ENCODE measurements around the gene UTRN. TPM values are rescaled to one million over a fixed set of nuclear protein-coding genes. Genes with fewer than 3 reads are reported as not detected.

Gene UTRN
- total and polyA plus RNA-seq, 9 donors, result 40.8 to 110 (median 61.4) TPM

- no peak overlapping the region for H3K27ac ChIP-seq (ENCODE audit: low read length)
- H3K4me1 ChIP-seq (ENCODE audit: control insufficient read depth, insufficient read depth, low read length), result peaks cover 9% of the 10 kb centered on the region
- no peaks in the 10 kb centered on the region for H3K27me3 ChIP-seq (ENCODE audit: control insufficient read depth, insufficient read depth, low read length)
- no peak overlapping the region for H3K4me3 ChIP-seq (ENCODE audit: low read length)
- H3K9me3 ChIP-seq (replicated peaks; ENCODE audit: control insufficient read depth, low read depth, low read length), result no peaks in the 10 kb centered on the region
- no peak for DNase-seq
- no peaks in the 10 kb centered on the region for H3K36me3 ChIP-seq (ENCODE audit: control insufficient read depth, insufficient read depth, low read length)
- 95% methylated on average over 6 of the region's 12 CpGs for WGBS (ENCODE audit: insufficient coverage)
These were observed 36.9 kb downstream of the UTRN start for GRCh38 chr6:144321839-144322591.

- Histone ChIP-seq H3K9me3 (replicated peaks; ENCODE audit: control insufficient read depth, low read depth, low read length) (no peaks in the 10 kb centered on the region), H3K27ac (ENCODE audit: low read length) (no peak overlapping the region), H3K4me1 (ENCODE audit: control insufficient read depth, insufficient read depth, low read length) (peaks cover 13% of the 10 kb centered on the region), H3K4me3 (ENCODE audit: low read length) (no peak overlapping the region), H3K27me3 (ENCODE audit: control insufficient read depth, insufficient read depth, low read length) (no peaks in the 10 kb centered on the region), H3K36me3 (ENCODE audit: control insufficient read depth, insufficient read depth, low read length) (no peaks in the 10 kb centered on the region)
- WGBS (ENCODE audit: insufficient coverage), result no CpG with 5 or more reads among the region's 1 CpG
- no peak for DNase-seq
These were observed 40.1 kb downstream of the UTRN start for GRCh38 chr6:144325232-144325631.

- WGBS (ENCODE audit: insufficient coverage), result no CpG with 5 or more reads among the region's 4 CpGs
- H3K27ac ChIP-seq (ENCODE audit: low read length), result peak overlapping the region; percentile 44
- no peak for DNase-seq
- no peak overlapping the region for H3K4me3 ChIP-seq (ENCODE audit: low read length)
- no peaks in the 10 kb centered on the region for H3K9me3 ChIP-seq (replicated peaks; ENCODE audit: control insufficient read depth, low read depth, low read length)
- H3K36me3 ChIP-seq (ENCODE audit: control insufficient read depth, insufficient read depth, low read length), result no peaks in the 10 kb centered on the region
- no peaks in the 10 kb centered on the region for H3K27me3 ChIP-seq (ENCODE audit: control insufficient read depth, insufficient read depth, low read length)
- H3K4me1 ChIP-seq (ENCODE audit: control insufficient read depth, insufficient read depth, low read length), result peaks cover 18% of the 10 kb centered on the region
These were observed 41.3 kb downstream of the UTRN start for GRCh38 chr6:144326393-144326792.

GRCh38 chr6:144327081-144327480 lies 41.9 kb downstream of the UTRN start:
- no peak overlapping the region for H3K4me3 ChIP-seq (ENCODE audit: low read length)
- peak; percentile 83 for DNase-seq

GRCh38 chr6:144330017-144330987 lies 45.2 kb downstream of the UTRN start:
- Histone ChIP-seq H3K4me3 (ENCODE audit: low read length) (no peak overlapping the region), H3K27me3 (ENCODE audit: control insufficient read depth, insufficient read depth, low read length) (no peaks in the 10 kb centered on the region), H3K4me1 (ENCODE audit: control insufficient read depth, insufficient read depth, low read length) (peaks cover 25% of the 10 kb centered on the region), H3K36me3 (ENCODE audit: control insufficient read depth, insufficient read depth, low read length) (no peaks in the 10 kb centered on the region), H3K27ac (ENCODE audit: low read length) (no peak overlapping the region), H3K9me3 (replicated peaks; ENCODE audit: control insufficient read depth, low read depth, low read length) (no peaks in the 10 kb centered on the region)
- WGBS (ENCODE audit: insufficient coverage), result 47% methylated on average over 10 of the region's 10 CpGs
- peak; percentile 50 for DNase-seq

More at GRCh38 chr6:144327081-144327480, 41.9 kb downstream of the UTRN start:
- Histone ChIP-seq H3K4me1 (ENCODE audit: control insufficient read depth, insufficient read depth, low read length) (peaks cover 18% of the 10 kb centered on the region), H3K9me3 (replicated peaks; ENCODE audit: control insufficient read depth, low read depth, low read length) (no peaks in the 10 kb centered on the region), H3K36me3 (ENCODE audit: control insufficient read depth, insufficient read depth, low read length) (no peaks in the 10 kb centered on the region), H3K27me3 (ENCODE audit: control insufficient read depth, insufficient read depth, low read length) (no peaks in the 10 kb centered on the region), H3K27ac (ENCODE audit: low read length) (peak overlapping the region; percentile 52)
- 29% methylated on average over 4 of the region's 5 CpGs for WGBS (ENCODE audit: insufficient coverage)

- H3K27ac ChIP-seq (ENCODE audit: low read length), result no peak overlapping the region
These were observed 46.4 kb downstream of the UTRN start for GRCh38 chr6:144331491-144331969.

GRCh38 chr6:144332177-144332576 lies 47.0 kb downstream of the UTRN start:
- Histone ChIP-seq H3K4me3 (ENCODE audit: low read length) (no peak overlapping the region), H3K27me3 (ENCODE audit: control insufficient read depth, insufficient read depth, low read length) (no peaks in the 10 kb centered on the region), H3K9me3 (replicated peaks; ENCODE audit: control insufficient read depth, low read depth, low read length) (no peaks in the 10 kb centered on the region), H3K27ac (ENCODE audit: low read length) (no peak overlapping the region), H3K4me1 (ENCODE audit: control insufficient read depth, insufficient read depth, low read length) (peaks cover 24% of the 10 kb centered on the region), H3K36me3 (ENCODE audit: control insufficient read depth, insufficient read depth, low read length) (peaks cover 3% of the 10 kb centered on the region)
- no peak for DNase-seq
- WGBS (ENCODE audit: insufficient coverage), result 100% methylated on average over 2 of the region's 3 CpGs

More at GRCh38 chr6:144331491-144331969, 46.4 kb downstream of the UTRN start:
- Histone ChIP-seq H3K4me3 (ENCODE audit: low read length) (no peak overlapping the region), H3K4me1 (ENCODE audit: control insufficient read depth, insufficient read depth, low read length) (peaks cover 28% of the 10 kb centered on the region), H3K9me3 (replicated peaks; ENCODE audit: control insufficient read depth, low read depth, low read length) (no peaks in the 10 kb centered on the region), H3K36me3 (ENCODE audit: control insufficient read depth, insufficient read depth, low read length) (peaks cover 3% of the 10 kb centered on the region), H3K27me3 (ENCODE audit: control insufficient read depth, insufficient read depth, low read length) (no peaks in the 10 kb centered on the region)
- WGBS (ENCODE audit: insufficient coverage), result 74% methylated on average over 8 of the region's 8 CpGs
- DNase-seq, result no peak

GRCh38 chr6:144334150-144334708 lies 49.1 kb downstream of the UTRN start:
- H3K27ac ChIP-seq (ENCODE audit: low read length), result peak overlapping the region; percentile 68
- peaks cover 3% of the 10 kb centered on the region for H3K36me3 ChIP-seq (ENCODE audit: control insufficient read depth, insufficient read depth, low read length)
- H3K27me3 ChIP-seq (ENCODE audit: control insufficient read depth, insufficient read depth, low read length), result no peaks in the 10 kb centered on the region
- H3K9me3 ChIP-seq (replicated peaks; ENCODE audit: control insufficient read depth, low read depth, low read length), result no peaks in the 10 kb centered on the region
- no peak overlapping the region for H3K4me3 ChIP-seq (ENCODE audit: low read length)
- DNase-seq, result peak; percentile 77
- H3K4me1 ChIP-seq (ENCODE audit: control insufficient read depth, insufficient read depth, low read length), result peaks cover 24% of the 10 kb centered on the region
- 68% methylated on average over 7 of the region's 12 CpGs for WGBS (ENCODE audit: insufficient coverage)
